Ovary (tissue), 3 donors: ENCODE measurements around the gene PTCHD4.

ENCODE experiments used
- POLR2A ChIP-seq: fragments of 450-650 bp; IDR thresholded peaks from one replicate; pipeline ENCODE4 v1.6.1; 2017; ENCODE audit warnings: antibody characterized with exemption, mild to moderate bottlenecking, moderate library complexity
- TF ChIP-seq, protein P1 (sequence below), 3 donors: fragments of 450-650 bp in 2 of 3; fragments of 200-600 bp in 1 of 3; IDR thresholded peaks; one replicate each; pipeline versions ENCODE4 v1.5.1 to v1.8.0; 2016 to 2022; ENCODE audit warnings: antibody characterized with exemption in 3 of 3, mild to moderate bottlenecking in 1 of 3
- donor health status: DM: no; HTN: no; CAD: no.

DNA sequence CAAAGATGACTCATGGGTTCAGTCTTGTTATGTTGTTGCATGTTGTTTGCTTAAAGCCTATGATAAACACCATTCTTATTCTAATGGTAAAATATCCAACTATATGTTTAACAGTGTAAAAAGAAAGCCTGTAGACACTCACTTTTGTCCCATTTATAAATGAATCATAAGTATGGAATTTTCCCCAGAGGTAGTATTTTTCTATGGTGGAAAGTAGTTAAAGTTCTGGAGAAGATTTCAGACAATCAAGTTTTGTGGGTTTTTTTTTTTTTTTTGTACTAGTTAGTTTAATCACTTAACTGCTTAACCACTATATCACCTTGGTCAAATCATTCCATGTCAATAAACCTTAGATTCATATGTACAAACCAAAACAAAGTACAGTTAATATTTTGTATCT is 35.8 kb downstream of the PTCHD4 start:
- no peak for TF ChIP-seq POLR2A
- TF ChIP-seq, protein P1, sequence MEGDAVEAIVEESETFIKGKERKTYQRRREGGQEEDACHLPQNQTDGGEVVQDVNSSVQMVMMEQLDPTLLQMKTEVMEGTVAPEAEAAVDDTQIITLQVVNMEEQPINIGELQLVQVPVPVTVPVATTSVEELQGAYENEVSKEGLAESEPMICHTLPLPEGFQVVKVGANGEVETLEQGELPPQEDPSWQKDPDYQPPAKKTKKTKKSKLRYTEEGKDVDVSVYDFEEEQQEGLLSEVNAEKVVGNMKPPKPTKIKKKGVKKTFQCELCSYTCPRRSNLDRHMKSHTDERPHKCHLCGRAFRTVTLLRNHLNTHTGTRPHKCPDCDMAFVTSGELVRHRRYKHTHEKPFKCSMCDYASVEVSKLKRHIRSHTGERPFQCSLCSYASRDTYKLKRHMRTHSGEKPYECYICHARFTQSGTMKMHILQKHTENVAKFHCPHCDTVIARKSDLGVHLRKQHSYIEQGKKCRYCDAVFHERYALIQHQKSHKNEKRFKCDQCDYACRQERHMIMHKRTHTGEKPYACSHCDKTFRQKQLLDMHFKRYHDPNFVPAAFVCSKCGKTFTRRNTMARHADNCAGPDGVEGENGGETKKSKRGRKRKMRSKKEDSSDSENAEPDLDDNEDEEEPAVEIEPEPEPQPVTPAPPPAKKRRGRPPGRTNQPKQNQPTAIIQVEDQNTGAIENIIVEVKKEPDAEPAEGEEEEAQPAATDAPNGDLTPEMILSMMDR (IDR thresholded peaks at IDR 0.05): no peak
